ENCODE measurements around the gene GPR107. TPM values are rescaled to one million over a fixed set of nuclear protein-coding genes. Genes with fewer than 3 reads are reported as not detected.

GPR107 gene
- total RNA-seq, 4 donors from 2014 or later, result 18.9 to 27.0 (median 23.2) TPM

DNA sequence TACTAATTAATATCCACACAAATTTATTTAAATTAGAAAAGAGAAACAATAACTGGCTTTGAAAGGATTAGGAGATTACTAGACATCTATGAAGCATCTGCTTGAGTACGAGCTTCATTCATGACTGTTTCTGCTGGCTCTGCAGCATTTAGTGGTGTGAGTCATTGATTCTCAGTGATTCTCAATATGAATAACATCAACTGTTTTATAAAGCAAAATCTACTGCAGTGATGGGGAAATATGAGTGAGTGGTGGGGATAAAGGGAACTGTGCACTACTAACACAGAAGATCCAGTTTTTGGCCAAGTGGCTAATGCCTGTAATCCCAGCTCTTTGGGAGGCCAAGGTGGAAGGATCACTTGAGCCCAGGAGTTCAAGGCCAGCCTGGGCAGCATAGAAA lies 19.1 kb upstream of the GPR107 start:
- intact Hi-C loops (cut with DNase I), result no loop called here
- Histone ChIP-seq H3K27me3 (no peaks in the 10 kb centered on the region), H3K4me1 (peaks cover 12 to 82% (median 28%) of the 10 kb centered on the region in 3 donors), H3K9me3 (no peaks in the 10 kb centered on the region), H3K27ac (peak overlapping the region; percentile 19 to 78 (median 60)), H3K4me3 (no peak overlapping the region), H3K36me3 (peaks cover 0 to 4% (median 0%) of the 10 kb centered on the region in 3 donors)
- no peak for TF ChIP-seq POLR2A (IDR thresholded peaks at IDR 0.05)
- TF ChIP-seq CTCF (IDR thresholded peaks at IDR 0.05), result no peak
- WGBS, 2 donors, result 0 to 13% methylated on average over 1 of the region's 1 CpG
- DNase-seq, result no peak

- Histone ChIP-seq H3K4me1 (peaks cover 8 to 77% (median 28%) of the 10 kb centered on the region in 3 donors), H3K27ac (peak overlapping the region; percentile 46 to 78 (median 64)), H3K36me3 (peaks cover 0 to 4% (median 0%) of the 10 kb centered on the region in 3 donors), H3K4me3 (no peak overlapping the region), H3K9me3 (no peaks in the 10 kb centered on the region), H3K27me3 (no peaks in the 10 kb centered on the region)
- TF ChIP-seq CTCF (IDR thresholded peaks at IDR 0.05), result no peak
- TF ChIP-seq POLR2A (IDR thresholded peaks at IDR 0.05), result no peak
- intact Hi-C loops (cut with DNase I), result no loop called here
- DNase-seq, result no peak
These were observed 17.6 kb upstream of the GPR107 start for GRCh38 chr9:130036099-130036498.

DNA sequence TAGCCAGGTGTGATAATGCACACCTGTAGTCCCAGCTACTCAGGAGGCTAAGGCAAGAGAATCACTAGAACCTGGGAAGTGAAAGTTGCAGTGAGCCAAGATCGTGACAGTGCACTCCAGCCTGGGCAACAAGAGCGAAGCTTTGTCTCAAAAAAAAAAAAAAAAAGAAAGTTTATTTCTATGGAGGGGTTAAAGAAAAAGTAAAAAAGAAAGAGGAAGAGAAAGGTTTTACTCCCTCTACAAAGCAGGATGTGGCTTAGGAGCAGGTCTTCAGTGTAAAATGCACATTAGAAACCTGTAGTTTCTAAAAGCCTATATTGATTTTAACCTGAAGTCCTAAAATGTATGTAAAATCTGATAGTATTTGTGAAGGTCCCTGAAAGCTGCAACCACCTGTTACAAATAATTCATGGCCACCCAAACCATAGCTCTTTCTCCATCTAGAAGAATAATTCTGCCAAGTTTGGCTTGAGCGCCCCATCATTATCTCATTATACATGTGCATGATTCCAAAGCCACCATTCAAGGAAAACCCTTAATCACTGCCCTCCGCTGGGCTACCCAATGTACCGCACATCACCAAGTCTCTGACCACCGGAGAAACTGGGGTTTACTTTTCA lies 14.1 kb upstream of the GPR107 start:
- DNase-seq, result no peak
- H3K9me3 ChIP-seq, result no peaks in the 10 kb centered on the region
- peaks cover 23 to 69% (median 36%) of the 10 kb centered on the region in 3 donors for H3K4me1 ChIP-seq
- peaks cover 0 to 4% (median 0%) of the 10 kb centered on the region in 3 donors for H3K36me3 ChIP-seq
- no peaks in the 10 kb centered on the region for H3K27me3 ChIP-seq
- peak overlapping the region; percentile 40 to 98 (median 79) for H3K27ac ChIP-seq
- intact Hi-C loops (cut with DNase I), result loop anchor here (5.0 kb wide), 1 partner anchor 152 kb away; no protein-coding TSS in a partner anchor
- H3K4me3 ChIP-seq, result peak overlapping the region in 3 of 4 donors; percentile 21 to 100 (median 85)
- TF ChIP-seq CTCF (IDR thresholded peaks at IDR 0.05) (no peak), POLR2A (IDR thresholded peaks at IDR 0.05) (no peak)
- WGBS, 2 donors, result 55 to 64% methylated on average over 6 of the region's 6 CpGs

DNA sequence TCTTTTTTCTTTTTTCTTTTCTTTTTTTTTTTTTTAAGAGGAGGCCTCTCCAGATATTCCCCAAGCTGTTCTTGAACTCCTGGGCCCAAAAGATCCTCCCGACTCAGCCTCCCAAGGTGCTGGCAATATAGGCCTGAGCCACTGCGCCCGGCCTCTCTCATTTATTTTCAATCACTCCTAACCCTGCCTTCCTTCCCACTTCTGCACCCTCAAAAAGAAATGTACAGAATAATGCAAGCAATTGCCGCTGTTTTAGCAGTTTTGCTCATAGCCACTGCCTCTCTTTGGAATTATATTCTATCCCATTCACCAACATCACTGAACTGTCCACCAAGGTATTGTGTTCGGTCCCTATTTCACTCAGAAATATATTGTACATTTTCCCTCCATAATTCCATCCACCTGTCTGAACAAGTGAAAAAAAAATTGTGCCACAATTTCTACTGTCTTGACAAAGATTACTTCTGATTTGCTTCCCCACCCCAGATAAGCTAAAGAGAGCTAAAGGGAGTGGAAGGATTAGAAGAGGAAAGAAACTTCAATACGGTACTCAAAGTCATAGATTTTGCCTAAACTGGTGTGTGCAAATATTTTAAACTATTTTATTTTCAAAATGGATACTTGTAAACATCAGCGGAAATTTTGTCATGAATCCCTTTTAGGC lies 12.6 kb upstream of the GPR107 start:
- TF ChIP-seq POLR2A (IDR thresholded peaks at IDR 0.05), result no peak
- TF ChIP-seq CTCF (IDR thresholded peaks at IDR 0.05), result no peak
- no peak for DNase-seq
- intact Hi-C loops (cut with DNase I), result loop anchor here (5.0 kb wide), 1 partner anchor 154 kb away; no protein-coding TSS in a partner anchor
- Histone ChIP-seq H3K4me1 (peaks cover 17 to 67% (median 33%) of the 10 kb centered on the region in 3 donors), H3K9me3 (no peaks in the 10 kb centered on the region), H3K4me3 (peak overlapping the region; percentile 85 to 100 (median 98)), H3K27me3 (no peaks in the 10 kb centered on the region), H3K36me3 (no peaks in the 10 kb centered on the region), H3K27ac (peak overlapping the region; percentile 94 to 99 (median 98))
- 54 to 55% methylated on average over 7 of the region's 7 CpGs for WGBS, 2 donors

Measured in esophagus squamous epithelium (tissue), 5 donors.